H1 (cell line): ENCODE results near the gene HOXB8.

Experiments
- CEBPB ChIP-seq: IDR thresholded peaks from 2 replicates; pipeline ENCODE4 v1.6.1; 2012; ENCODE audit warnings: low read depth, low read length
- POLR2A ChIP-seq, 2 experiments: IDR thresholded peaks; 1 replicate in 1 of 2; 2 replicates in 1 of 2; pipeline ENCODE4 v1.6.1; 2011; ENCODE audit warnings: low read depth in 2 of 2, low read length in 2 of 2, mild to moderate bottlenecking in 2 of 2; ENCODE audit errors: control extremely low read depth in 1 of 2
- RNF2 ChIP-seq: fragments of 200-900, 300-1000 bp; sonication (generic); IDR thresholded peaks from 2 replicates; pipeline ENCODE4 v1.7.1; 2016; ENCODE audit warnings: borderline replicate concordance, low read depth, mild to moderate bottlenecking, antibody characterized with exemption, low read length; ENCODE audit not compliant: poor library complexity, severe bottlenecking; ENCODE audit errors: missing control alignments
- TBP ChIP-seq: IDR thresholded peaks from 2 replicates; pipeline ENCODE4 v1.6.1; 2011; ENCODE audit warnings: low read depth, low read length, improper control_type of control experiment
- TF ChIP-seq, protein P1 (sequence below), 3 experiments: IDR thresholded peaks; 1 replicate in 2 of 3; 2 replicates in 1 of 3; pipeline versions ENCODE4 v1.5.1 to v1.6.1; 2011; ENCODE audit warnings: low read length in 3 of 3, mild to moderate bottlenecking in 3 of 3, inconsistent platforms in 2 of 3, low read depth in 1 of 3, moderate library complexity in 1 of 3; ENCODE audit not compliant: insufficient read depth in 1 of 3; ENCODE audit errors: control extremely low read depth in 1 of 3
- TF ChIP-seq, protein P2 (sequence below): IDR thresholded peaks from 2 replicates; pipeline ENCODE4 v1.6.1; 2012; ENCODE audit warnings: inconsistent platforms

DNA sequence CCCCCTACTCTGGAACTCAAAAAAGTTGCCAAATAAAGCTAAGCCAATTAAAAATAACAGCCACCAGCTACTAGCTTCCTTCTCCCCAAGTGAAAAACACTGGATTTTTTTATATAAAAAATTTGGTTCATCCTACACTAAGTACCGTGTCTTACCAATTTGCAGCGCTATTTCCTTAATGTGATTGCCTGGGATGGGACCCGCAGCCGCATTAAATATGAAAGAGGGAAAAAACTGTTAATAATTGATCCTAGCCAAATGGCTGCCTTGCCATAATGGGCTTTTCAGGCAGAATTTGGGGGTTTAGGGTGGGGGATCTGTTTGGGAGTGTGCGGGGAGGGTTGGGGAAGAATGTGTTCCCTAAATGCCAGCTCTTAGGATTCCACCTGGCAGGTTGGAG lies 9.0 kb upstream of the HOXB8 start:
- TF ChIP-seq, protein P1, sequence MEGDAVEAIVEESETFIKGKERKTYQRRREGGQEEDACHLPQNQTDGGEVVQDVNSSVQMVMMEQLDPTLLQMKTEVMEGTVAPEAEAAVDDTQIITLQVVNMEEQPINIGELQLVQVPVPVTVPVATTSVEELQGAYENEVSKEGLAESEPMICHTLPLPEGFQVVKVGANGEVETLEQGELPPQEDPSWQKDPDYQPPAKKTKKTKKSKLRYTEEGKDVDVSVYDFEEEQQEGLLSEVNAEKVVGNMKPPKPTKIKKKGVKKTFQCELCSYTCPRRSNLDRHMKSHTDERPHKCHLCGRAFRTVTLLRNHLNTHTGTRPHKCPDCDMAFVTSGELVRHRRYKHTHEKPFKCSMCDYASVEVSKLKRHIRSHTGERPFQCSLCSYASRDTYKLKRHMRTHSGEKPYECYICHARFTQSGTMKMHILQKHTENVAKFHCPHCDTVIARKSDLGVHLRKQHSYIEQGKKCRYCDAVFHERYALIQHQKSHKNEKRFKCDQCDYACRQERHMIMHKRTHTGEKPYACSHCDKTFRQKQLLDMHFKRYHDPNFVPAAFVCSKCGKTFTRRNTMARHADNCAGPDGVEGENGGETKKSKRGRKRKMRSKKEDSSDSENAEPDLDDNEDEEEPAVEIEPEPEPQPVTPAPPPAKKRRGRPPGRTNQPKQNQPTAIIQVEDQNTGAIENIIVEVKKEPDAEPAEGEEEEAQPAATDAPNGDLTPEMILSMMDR (IDR thresholded peaks at IDR 0.05; ENCODE audit: control extremely low read depth in 1 of 3, insufficient read depth in 1 of 3, low read depth in 1 of 3, low read length in 3 of 3), result no peak
- TF ChIP-seq POLR2A (IDR thresholded peaks at IDR 0.05; ENCODE audit: control extremely low read depth in 1 of 2, low read depth in 2 of 2, low read length in 2 of 2), result no peak
- no peak for TF ChIP-seq CEBPB
- TF ChIP-seq, protein P2, sequence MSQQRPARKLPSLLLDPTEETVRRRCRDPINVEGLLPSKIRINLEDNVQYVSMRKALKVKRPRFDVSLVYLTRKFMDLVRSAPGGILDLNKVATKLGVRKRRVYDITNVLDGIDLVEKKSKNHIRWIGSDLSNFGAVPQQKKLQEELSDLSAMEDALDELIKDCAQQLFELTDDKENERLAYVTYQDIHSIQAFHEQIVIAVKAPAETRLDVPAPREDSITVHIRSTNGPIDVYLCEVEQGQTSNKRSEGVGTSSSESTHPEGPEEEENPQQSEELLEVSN, result no peak
- TF ChIP-seq TBP, result no peak
- TF ChIP-seq RNF2, result no peak
